GM21723 (cell line): ENCODE results near the gene ESYT3.
A peak's percentile ranks its signal among the peaks of the same experiment; 100 is the strongest.
"Not testable (repeated sequence)": the region's sequence is repeated elsewhere in the genome, so short reads cannot be mapped to it uniquely, and the experiment has no call there.

Experiments used
- ATAC-seq: cut with Tn5 transposase; IDR thresholded peaks from one replicate; pipeline ENCODE4 v1.9.1; 2021; ENCODE audit warnings: mild to moderate bottlenecking, moderate library complexity; ENCODE audit not compliant: unreplicated experiment

The ESYT3 gene

GRCh38 chr3:138408751-138409570, 25.5 kb upstream of the ESYT3 start:
- ATAC-seq: no peak

- no peak for ATAC-seq
Observed at GRCh38 chr3:138412821-138413551, 21.4 kb upstream of the ESYT3 start.

GRCh38 chr3:138416236-138416635, 18.2 kb upstream of the ESYT3 start:
- not testable (repeated sequence) for ATAC-seq

GRCh38 chr3:138417559-138417982, 16.8 kb upstream of the ESYT3 start:
- ATAC-seq: peak; percentile 92

- ATAC-seq: no peak
Observed at GRCh38 chr3:138418601-138419206, 15.7 kb upstream of the ESYT3 start.

- ATAC-seq: no peak
Observed at GRCh38 chr3:138423316-138423715, 11.1 kb upstream of the ESYT3 start.

GRCh38 chr3:138424323-138424722, 10.1 kb upstream of the ESYT3 start:
- no peak for ATAC-seq

- no peak for ATAC-seq
Observed at GRCh38 chr3:138426211-138426610, 8.2 kb upstream of the ESYT3 start.

GRCh38 chr3:138426754-138427153, 7.7 kb upstream of the ESYT3 start:
- not testable (repeated sequence) for ATAC-seq

- ATAC-seq: no peak
Observed at GRCh38 chr3:138429665-138430064, 4.8 kb upstream of the ESYT3 start.

- no peak for ATAC-seq
Observed at GRCh38 chr3:138432576-138433240, 1.7 kb upstream of the ESYT3 start.

- ATAC-seq: no peak
Observed at GRCh38 chr3:138433892-138434275, 532 bp upstream of the ESYT3 start.

GRCh38 chr3:138434875-138435772, 708 bp downstream of the ESYT3 start:
- no peak for ATAC-seq

GRCh38 chr3:138435840-138436239, 1.4 kb downstream of the ESYT3 start:
- ATAC-seq: no peak

GRCh38 chr3:138437281-138437680, 2.9 kb downstream of the ESYT3 start:
- ATAC-seq: no peak

GRCh38 chr3:138438896-138439295, 4.5 kb downstream of the ESYT3 start:
- ATAC-seq: no peak

GRCh38 chr3:138439646-138440045, 5.2 kb downstream of the ESYT3 start:
- ATAC-seq: no peak

- no peak for ATAC-seq
Observed at GRCh38 chr3:138440121-138440521, 5.7 kb downstream of the ESYT3 start.

GRCh38 chr3:138440596-138440995, 6.2 kb downstream of the ESYT3 start:
- no peak for ATAC-seq

GRCh38 chr3:138441256-138441655, 6.8 kb downstream of the ESYT3 start:
- no peak for ATAC-seq
